WTC11 (cell line): ENCODE measurements around the gene OR51L1. TPM values are rescaled to one million over a fixed set of nuclear protein-coding genes. Genes with fewer than 3 reads are reported as not detected.

Experiments used
- ATAC-seq: fragments of 200-7000 bp; cut with Tn5 transposase; 2 replicates; pipeline ENCODE4 v1.10.0; 2021; ENCODE audit warnings: mild to moderate bottlenecking, moderate library complexity
- CTCF ChIA-PET: fragments of 300-600 bp; sonication (Branson Sonifier 250); formaldehyde crosslinking; loops from one replicate; lab custom pipeline; 2021; ENCODE audit warnings: antibody characterized with exemption; lab: Charles Lee
- POLR2A ChIA-PET: fragments of 350-600 bp; sonication (Branson Sonifier 250); formaldehyde crosslinking; loops from one replicate; lab custom pipeline; 2021; ENCODE audit warnings: antibody characterized with exemption; lab: Charles Lee
- DNase-seq: peaks from one replicate; pipeline ENCODE4 v3.0.0; 2021; ENCODE audit warnings: low spot score
- H3K27ac Mint-ChIP-seq: 2 replicates; pipeline ENCODE4 v1.8.0; 2021; ENCODE audit warnings: mixed read lengths
- H3K27me3 Mint-ChIP-seq: 2 replicates; pipeline ENCODE4 v1.8.0; 2021; ENCODE audit warnings: low read depth, mild to moderate bottlenecking, moderate library complexity, mixed read lengths
- H3K36me3 Mint-ChIP-seq: 2 replicates; pipeline ENCODE4 v1.8.0; 2021; ENCODE audit warnings: mixed read lengths
- H3K4me1 Mint-ChIP-seq: 2 replicates; pipeline ENCODE4 v1.8.0; 2022; ENCODE audit warnings: mixed read lengths
- H3K4me3 Mint-ChIP-seq: 2 replicates; pipeline ENCODE4 v1.8.0; 2021; ENCODE audit warnings: mild to moderate bottlenecking, moderate library complexity, mixed read lengths
- H3K9me3 Mint-ChIP-seq: 2 replicates; pipeline ENCODE4 v1.8.0; 2021; ENCODE audit warnings: mixed read lengths
- AFF4 ChIP-seq: sonication (generic); formaldehyde crosslinking; IDR thresholded peaks from 2 replicates; pipeline ENCODE4 v1.8.1; 2023; ENCODE audit warnings: mild to moderate bottlenecking, missing genetic modification reagents, borderline replicate concordance
- ARID4B ChIP-seq: sonication (generic); formaldehyde crosslinking; IDR thresholded peaks from 2 replicates; pipeline ENCODE4 v1.8.0; 2023; ENCODE audit warnings: missing genetic modification reagents, mild to moderate bottlenecking, borderline replicate concordance
- FOXP1 ChIP-seq: sonication (generic); formaldehyde crosslinking; IDR thresholded peaks from 2 replicates; pipeline ENCODE4 v1.8.0; 2022; ENCODE audit warnings: missing genetic modification reagents, mild to moderate bottlenecking, moderate library complexity, borderline replicate concordance
- HMGXB4 ChIP-seq: sonication (generic); formaldehyde crosslinking; IDR thresholded peaks from 2 replicates; pipeline ENCODE4 v1.8.1; 2023; ENCODE audit warnings: mild to moderate bottlenecking, moderate library complexity, missing genetic modification reagents
- MAX ChIP-seq: sonication (generic); formaldehyde crosslinking; IDR thresholded peaks from 2 replicates; pipeline ENCODE4 v1.8.0; 2022; ENCODE audit warnings: mild to moderate bottlenecking, missing genetic modification reagents
- NFE2L1 ChIP-seq: sonication (generic); formaldehyde crosslinking; IDR thresholded peaks from 2 replicates; pipeline ENCODE4 v1.8.1; 2023; ENCODE audit warnings: missing genetic modification reagents
- NR2C2 ChIP-seq: sonication (generic); formaldehyde crosslinking; IDR thresholded peaks from 2 replicates; pipeline ENCODE4 v1.8.0; 2022; ENCODE audit warnings: mild to moderate bottlenecking, missing genetic modification reagents
- PRDM15 ChIP-seq: sonication (generic); formaldehyde crosslinking; IDR thresholded peaks from 2 replicates; pipeline ENCODE4 v1.8.0; 2022; ENCODE audit warnings: missing genetic modification reagents
- PRRX2 ChIP-seq: fragments of 250-450 bp; sonication (Bioruptor Pico); IDR thresholded peaks from 2 replicates; pipeline ENCODE4 v1.8.0; 2021; ENCODE audit warnings: mild to moderate bottlenecking
- SMAD4 ChIP-seq: sonication (generic); formaldehyde crosslinking; IDR thresholded peaks from 2 replicates; pipeline ENCODE4 v1.8.0; 2022; ENCODE audit warnings: mild to moderate bottlenecking, missing genetic modification reagents
- SP1 ChIP-seq: sonication (generic); formaldehyde crosslinking; conservative IDR thresholded peaks from 2 replicates; pipeline ENCODE4 v1.8.1; 2022; ENCODE audit warnings: missing genetic modification reagents
- ZMAT4 ChIP-seq: fragments of 250-450 bp; sonication (Bioruptor Pico); IDR thresholded peaks from 2 replicates; pipeline ENCODE4 v1.9.0; 2021; ENCODE audit warnings: mild to moderate bottlenecking
- ZNF232 ChIP-seq: sonication (generic); formaldehyde crosslinking; IDR thresholded peaks from 2 replicates; pipeline ENCODE4 v1.8.0; 2022; ENCODE audit warnings: mild to moderate bottlenecking, missing genetic modification reagents
- ZNF263 ChIP-seq: sonication (generic); formaldehyde crosslinking; IDR thresholded peaks from 2 replicates; pipeline ENCODE4 v1.8.1; 2022; ENCODE audit warnings: low read depth, mild to moderate bottlenecking, moderate library complexity, missing genetic modification reagents
- ZNF512 ChIP-seq: sonication (generic); formaldehyde crosslinking; IDR thresholded peaks from 2 replicates; pipeline ENCODE4 v1.8.1; 2022; ENCODE audit warnings: missing genetic modification reagents, borderline replicate concordance
- total RNA-seq: library from RNA; stranded (reverse); gene quantifications from 3 replicates; pipeline ENCODE4 v1.2.3, GENCODE V29; 2021

The OR51L1 gene
- total RNA-seq, 1 experiment from 2014 or later, result not detected

- no peak for TF ChIP-seq AFF4 (CRISPR knock-in tag)
- TF ChIP-seq ZNF232 (CRISPR knock-in tag), result no peak
- TF ChIP-seq ZNF512 (CRISPR knock-in tag), result no peak
- no peak for TF ChIP-seq NFE2L1 (CRISPR knock-in tag)
- no peak for TF ChIP-seq SP1 (CRISPR knock-in tag)
- TF ChIP-seq SMAD4 (CRISPR knock-in tag), result no peak
Observed at GRCh38 chr11:4960877-4961276, 33.8 kb upstream of the OR51L1 start (continued).

GRCh38 chr11:4962816-4963215 is 31.8 kb upstream of the OR51L1 start:
- Mint-ChIP-seq H3K27ac (no peak overlapping the region), H3K4me1 (no peaks in the 10 kb centered on the region), H3K9me3 (peaks cover 14% of the 10 kb centered on the region), H3K27me3 (no peaks in the 10 kb centered on the region; the same call in none of the 2 replicates), H3K4me3 (no peak overlapping the region), H3K36me3 (no peaks in the 10 kb centered on the region)
- DNase-seq, result no peak
- TF ChIP-seq MAX (CRISPR knock-in tag), result no peak
- no peak for TF ChIP-seq NR2C2
- TF ChIP-seq PRDM15 (CRISPR knock-in tag), result no peak
- TF ChIP-seq PRRX2 (CRISPR knock-in tag), result no peak
- TF ChIP-seq ZNF263 (CRISPR knock-in tag), result no peak
- no peak for TF ChIP-seq SP1 (CRISPR knock-in tag)
- TF ChIP-seq ZMAT4 (CRISPR knock-in tag), result no peak
- TF ChIP-seq HMGXB4, result no peak
- no peak for TF ChIP-seq ARID4B (CRISPR knock-in tag)
- TF ChIP-seq FOXP1 (CRISPR knock-in tag), result no peak
- POLR2A ChIA-PET, result no interaction called here
- no peak for ATAC-seq
- CTCF ChIA-PET, result no interaction called here
